Keratinocyte (primary cell): ENCODE measurements around the gene SCN1B. TPM values are rescaled to one million over a fixed set of nuclear protein-coding genes. Genes with fewer than 3 reads are reported as not detected.

Experiments used
- DNase-seq: peaks from one replicate; pipeline ENCODE4 v3.0.0-alpha.2; 2011; ENCODE audit warnings: low read depth, missing footprints, low spot score
- FAIRE-seq: peaks from 2 replicates; lab custom pipeline; 2011; peaks lifted over from hg19 to GRCh38; lab: Jason Lieb, UNC
- H2AFZ ChIP-seq: 2 replicates; pipeline ENCODE4 v1.6.0; 2012; ENCODE audit warnings: low read length, control low read depth, inconsistent platforms; ENCODE audit not compliant: control insufficient read depth
- H3K27ac ChIP-seq: 2 replicates; pipeline ENCODE4 v1.5.1; 2011; ENCODE audit warnings: low read length; ENCODE audit not compliant: control insufficient read depth, insufficient read depth
- H3K27me3 ChIP-seq: 3 replicates; pipeline ENCODE4 v1.6.0; 2011; ENCODE audit warnings: low read length; ENCODE audit not compliant: control insufficient read depth, insufficient read depth; ENCODE audit errors: extremely low read depth
- H3K36me3 ChIP-seq, 2 experiments: 2 replicates in 1 of 2; 3 replicates in 1 of 2; pipeline ENCODE4 v1.5.1; 2011; ENCODE audit warnings: low read length in 2 of 2, mild to moderate bottlenecking in 1 of 2; ENCODE audit not compliant: control insufficient read depth in 2 of 2, insufficient read depth in 2 of 2; ENCODE audit errors: extremely low read depth in 1 of 2
- H3K4me1 ChIP-seq: 3 replicates; pipeline ENCODE4 v1.5.1; 2011; ENCODE audit warnings: low read length; ENCODE audit not compliant: control insufficient read depth, insufficient read depth; ENCODE audit errors: extremely low read depth
- H3K4me2 ChIP-seq: 3 replicates; pipeline ENCODE4 v1.6.0; 2011; ENCODE audit warnings: low read depth, low read length; ENCODE audit not compliant: control insufficient read depth, insufficient read depth; ENCODE audit errors: extremely low read depth
- H3K4me3 ChIP-seq, 3 experiments: fragments of 200-600 bp in 1 of 3; sonication (generic) in 1 of 3; 2 replicates in 2 of 3; 3 replicates in 1 of 3; pipeline ENCODE4 v1.5.1; 2011 to 2016; ENCODE audit warnings: low read length in 3 of 3, mild to moderate bottlenecking in 3 of 3, control low read depth in 2 of 3, inconsistent platforms in 1 of 3, low read depth in 1 of 3, mixed read lengths in 1 of 3, mixed run types in 1 of 3, moderate library complexity in 1 of 3; ENCODE audit not compliant: control insufficient read depth in 2 of 3, insufficient read depth in 2 of 3; ENCODE audit errors: extremely low read depth in 1 of 3
- H3K79me2 ChIP-seq: 2 replicates; pipeline ENCODE4 v1.6.0; 2012; ENCODE audit warnings: low read length; ENCODE audit not compliant: control insufficient read depth, insufficient read depth
- H3K9ac ChIP-seq: 3 replicates; pipeline ENCODE4 v1.6.0; 2011; ENCODE audit warnings: low read length; ENCODE audit not compliant: control insufficient read depth, insufficient read depth; ENCODE audit errors: extremely low read depth
- H3K9me1 ChIP-seq: 3 replicates; pipeline ENCODE4 v1.6.0; 2011; ENCODE audit warnings: low read length; ENCODE audit not compliant: control insufficient read depth, insufficient read depth; ENCODE audit errors: extremely low read depth
- H3K9me3 ChIP-seq: 2 replicates; pipeline ENCODE4 v1.5.1; 2012; ENCODE audit warnings: low read depth, low read length; ENCODE audit not compliant: control insufficient read depth
- H4K20me1 ChIP-seq: 3 replicates; pipeline ENCODE4 v1.6.0; 2011; ENCODE audit warnings: low read length; ENCODE audit not compliant: control insufficient read depth, insufficient read depth; ENCODE audit errors: extremely low read depth
- CTCF ChIP-seq, 3 experiments: IDR thresholded peaks in 1 of 3; conservative IDR thresholded peaks in 1 of 3; optimal IDR thresholded peaks in 1 of 3; 2 replicates in 2 of 3; 3 replicates in 1 of 3; pipeline versions ENCODE3 to v1.5.1; 2011; ENCODE audit warnings: low read length in 3 of 3, mild to moderate bottlenecking in 3 of 3, moderate library complexity in 2 of 3, control low read depth in 1 of 3, inconsistent platforms in 1 of 3; ENCODE audit not compliant: insufficient read depth in 2 of 3; ENCODE audit errors: extremely low read depth in 1 of 3
- EZH2 ChIP-seq: IDR thresholded peaks from one replicate; pipeline ENCODE4 v1.6.1; 2012; ENCODE audit warnings: inconsistent platforms, mild to moderate bottlenecking, low read length, moderate library complexity
- dilution Hi-C: fragments of 300-500 bp; cut with MboI; formaldehyde crosslinking; loops from one replicate; pipeline ENCODE4 v1.7.0; 2020; ENCODE audit warnings: low sequenced_read_pairs; ENCODE audit not compliant: extremely low pct_ligation_motif_present
- polyA plus RNA-seq, 5 experiments: library from polyadenylated mRNA; depleted of rRNA in 3 of 5; stranded (reverse) in 3 of 5; stranded (forward) in 1 of 5; unstranded in 1 of 5; fragments of >200 nt; gene quantifications; 1 replicate in 1 of 5; 2 replicates in 3 of 5; 3 replicates in 1 of 5; pipeline versions ENCODE4 v1.2.1 to v1.2.3, GENCODE V29; 2011 to 2012; ENCODE audit warnings: missing spikeins in 2 of 5, low read depth in 1 of 5, low replicate concordance in 1 of 5

Gene SCN1B
- polyA plus RNA-seq, 1 donor (not counting 4 experiments of a cell fraction or from before 2014, with no cell fraction given), result 0.30 TPM

GRCh38 chr19:35000338-35000646 is 30.0 kb upstream of the SCN1B start:
- no peak for FAIRE-seq
- peaks cover 33% of the 10 kb centered on the region for H3K79me2 ChIP-seq
- dilution Hi-C loops, result no loop called here

GRCh38 chr19:35000647-35001501 is 29.4 kb upstream of the SCN1B start:
- Histone ChIP-seq H4K20me1 (peaks cover 3% of the 10 kb centered on the region), H3K27ac (peak overlapping the region; percentile 54), H3K36me3 (peaks cover 5 to 6% of the 10 kb centered on the region in 2 experiments), H3K9me3 (no peaks in the 10 kb centered on the region), H3K9ac (peak overlapping the region; percentile 77), H2AFZ (peak overlapping the region; percentile 63), H3K79me2 (peaks cover 33% of the 10 kb centered on the region), H3K4me2 (peak overlapping the region; percentile 94), H3K4me1 (peaks cover 15% of the 10 kb centered on the region), H3K9me1 (no peaks in the 10 kb centered on the region), H3K27me3 (no peaks in the 10 kb centered on the region), H3K4me3 (peak overlapping the region; percentile 66 to 83 (median 73))
- no peak for TF ChIP-seq CTCF (optimal IDR thresholded peaks at IDR 0.05 in 1 of 3, IDR thresholded peaks at IDR 0.05 in 1 of 3, conservative IDR thresholded peaks at IDR 0.05 in 1 of 3; ENCODE audit: extremely low read depth in 1 of 3, insufficient read depth in 2 of 3, low read length in 3 of 3)
- no peak for TF ChIP-seq EZH2
- FAIRE-seq, result no peak
- peak; percentile 4 for DNase-seq
- dilution Hi-C loops, result no loop called here

More at GRCh38 chr19:35000338-35000646, 30.0 kb upstream of the SCN1B start:
- Histone ChIP-seq H3K27me3 (no peaks in the 10 kb centered on the region), H3K36me3 (peaks cover 0 to 6% of the 10 kb centered on the region in 2 experiments), H3K4me3 (peak overlapping the region in 2 of 3 experiments; percentile 66 to 83), H3K4me2 (no peak overlapping the region), H4K20me1 (peaks cover 2% of the 10 kb centered on the region), H3K9ac (peak overlapping the region; percentile 77), H2AFZ (no peak overlapping the region), H3K4me1 (peaks cover 15% of the 10 kb centered on the region), H3K9me1 (no peaks in the 10 kb centered on the region), H3K9me3 (no peaks in the 10 kb centered on the region), H3K27ac (no peak overlapping the region)
- DNase-seq, result no peak
- TF ChIP-seq CTCF (optimal IDR thresholded peaks at IDR 0.05 in 1 of 3, IDR thresholded peaks at IDR 0.05 in 1 of 3, conservative IDR thresholded peaks at IDR 0.05 in 1 of 3; ENCODE audit: extremely low read depth in 1 of 3, insufficient read depth in 2 of 3, low read length in 3 of 3) (no peak), EZH2 (no peak)
